ENCODE data around the gene LTBP1. TPM values are rescaled to one million over a fixed set of nuclear protein-coding genes. Genes with fewer than 3 reads are reported as not detected.

Gene LTBP1
- total RNA-seq, 3 donors from 2014 or later (not counting 1 experiment from before 2014, with no cell fraction given): 1.7 to 4.7 (median 3.5) TPM

GRCh38 chr2:33316328-33316727 lies 369.6 kb downstream of the LTBP1 start:
- no peaks in the 10 kb centered on the region for H3K4me1 ChIP-seq (ENCODE audit: control insufficient read depth, insufficient read depth, low read length)
- Mint-ChIP-seq H3K4me3 (no peak overlapping the region), H3K27ac (no peak overlapping the region), H3K9me3 (no peaks in the 10 kb centered on the region), H3K27me3 (ENCODE audit: low read depth in 2 of 2) (peaks cover 0 to 11% of the 10 kb centered on the region in 2 donors), H3K4me1 (no peaks in the 10 kb centered on the region), H3K36me3 (no peaks in the 10 kb centered on the region)
- H3K36me3 ChIP-seq (ENCODE audit: control insufficient read depth, insufficient read depth, low read length): no peaks in the 10 kb centered on the region
- intact Hi-C loops (cut with micrococcal nuclease): no loop called here
- DNase-seq (no peak), ATAC-seq (no peak)
- no peak for TF ChIP-seq CTCF (IDR thresholded peaks at IDR 0.05)
- H3K4me3 ChIP-seq (ENCODE audit: low read length): no peak overlapping the region
- H3K9me3 ChIP-seq (ENCODE audit: control insufficient read depth, insufficient read depth, low read length): no peaks in the 10 kb centered on the region
- H3K27me3 ChIP-seq (ENCODE audit: control insufficient read depth, insufficient read depth, low read length): no peaks in the 10 kb centered on the region
- no peak overlapping the region for H3K27ac ChIP-seq (ENCODE audit: low read length)
- WGBS (ENCODE audit: insufficient coverage): 53% methylated on average over 1 of the region's 1 CpG

- Histone ChIP-seq H3K27me3 (ENCODE audit: control insufficient read depth, insufficient read depth, low read length) (no peaks in the 10 kb centered on the region), H3K4me3 (ENCODE audit: low read length) (no peak overlapping the region), H3K27ac (ENCODE audit: low read length) (no peak overlapping the region), H3K9me3 (ENCODE audit: control insufficient read depth, insufficient read depth, low read length) (no peaks in the 10 kb centered on the region), H3K4me1 (ENCODE audit: control insufficient read depth, insufficient read depth, low read length) (no peaks in the 10 kb centered on the region), H3K36me3 (ENCODE audit: control insufficient read depth, insufficient read depth, low read length) (no peaks in the 10 kb centered on the region)
- peaks cover 0 to 11% of the 10 kb centered on the region in 2 donors for H3K27me3 Mint-ChIP-seq (ENCODE audit: low read depth in 2 of 2)
- H3K36me3 Mint-ChIP-seq: no peaks in the 10 kb centered on the region
- no peak overlapping the region for H3K27ac Mint-ChIP-seq
- 95% methylated on average over 4 of the region's 5 CpGs for WGBS (ENCODE audit: insufficient coverage)
- no peak overlapping the region for H3K4me3 Mint-ChIP-seq
- intact Hi-C loops (cut with micrococcal nuclease): no loop called here
- no peak for DNase-seq
- no peaks in the 10 kb centered on the region for H3K9me3 Mint-ChIP-seq
- TF ChIP-seq CTCF (IDR thresholded peaks at IDR 0.05): no peak
- no peak for ATAC-seq
- H3K4me1 Mint-ChIP-seq: no peaks in the 10 kb centered on the region
Measured at GRCh38 chr2:33317369-33318007, 370.7 kb downstream of the LTBP1 start.

GRCh38 chr2:33318456-33318855 lies 371.7 kb downstream of the LTBP1 start:
- 88% methylated on average over 1 of the region's 3 CpGs for WGBS (ENCODE audit: insufficient coverage)
- no peaks in the 10 kb centered on the region for H3K4me1 ChIP-seq (ENCODE audit: control insufficient read depth, insufficient read depth, low read length)
- Mint-ChIP-seq H3K4me1 (peaks cover 0 to 4% of the 10 kb centered on the region in 2 donors), H3K36me3 (no peaks in the 10 kb centered on the region), H3K27ac (no peak overlapping the region), H3K27me3 (ENCODE audit: low read depth in 2 of 2) (peaks cover 0 to 11% of the 10 kb centered on the region in 2 donors), H3K4me3 (no peak overlapping the region), H3K9me3 (no peaks in the 10 kb centered on the region)
- H3K27me3 ChIP-seq (ENCODE audit: control insufficient read depth, insufficient read depth, low read length): no peaks in the 10 kb centered on the region
- no peaks in the 10 kb centered on the region for H3K36me3 ChIP-seq (ENCODE audit: control insufficient read depth, insufficient read depth, low read length)
- H3K27ac ChIP-seq (ENCODE audit: low read length): no peak overlapping the region
- TF ChIP-seq CTCF (IDR thresholded peaks at IDR 0.05): no peak
- DNase-seq: no peak
- ATAC-seq: no peak
- H3K4me3 ChIP-seq (ENCODE audit: low read length): no peak overlapping the region
- H3K9me3 ChIP-seq (ENCODE audit: control insufficient read depth, insufficient read depth, low read length): no peaks in the 10 kb centered on the region
- intact Hi-C loops (cut with micrococcal nuclease): no loop called here

- intact Hi-C loops (cut with micrococcal nuclease): no loop called here
- no peaks in the 10 kb centered on the region for H3K9me3 Mint-ChIP-seq
- ATAC-seq (no peak), DNase-seq (no peak)
- no peak for TF ChIP-seq CTCF (IDR thresholded peaks at IDR 0.05)
- H3K4me3 ChIP-seq (ENCODE audit: low read length): no peak overlapping the region
- 94% methylated on average over 3 of the region's 3 CpGs for WGBS (ENCODE audit: insufficient coverage)
- H3K9me3 ChIP-seq (ENCODE audit: control insufficient read depth, insufficient read depth, low read length): no peaks in the 10 kb centered on the region
- H3K27me3 Mint-ChIP-seq (ENCODE audit: low read depth in 2 of 2): peaks cover 0 to 7% of the 10 kb centered on the region in 2 donors
- H3K4me3 Mint-ChIP-seq: no peak overlapping the region
- H3K27ac Mint-ChIP-seq: no peak overlapping the region
- H3K36me3 ChIP-seq (ENCODE audit: control insufficient read depth, insufficient read depth, low read length): no peaks in the 10 kb centered on the region
- H3K36me3 Mint-ChIP-seq: no peaks in the 10 kb centered on the region
- no peak overlapping the region for H3K27ac ChIP-seq (ENCODE audit: low read length)
- H3K4me1 ChIP-seq (ENCODE audit: control insufficient read depth, insufficient read depth, low read length): no peaks in the 10 kb centered on the region
- H3K27me3 ChIP-seq (ENCODE audit: control insufficient read depth, insufficient read depth, low read length): no peaks in the 10 kb centered on the region
- H3K4me1 Mint-ChIP-seq: peaks cover 0 to 4% of the 10 kb centered on the region in 2 donors
Measured at GRCh38 chr2:33320573-33320972, 373.8 kb downstream of the LTBP1 start.

All from natural killer cell (primary cell).